ENCODE data around the gene FABP7.

Gene FABP7

GRCh38 chr6:122754191-122754731 lies 25.3 kb upstream of the FABP7 start:
- in situ Hi-C loops (cut with MboI; ENCODE audit: low sequenced_read_pairs) = no loop called here

GRCh38 chr6:122755901-122756300 lies 23.6 kb upstream of the FABP7 start:
- in situ Hi-C loops (cut with MboI; ENCODE audit: low sequenced_read_pairs) = no loop called here

- in situ Hi-C loops (cut with MboI; ENCODE audit: low sequenced_read_pairs) = no loop called here
Measured at GRCh38 chr6:122758927-122759334, 20.6 kb upstream of the FABP7 start.

GRCh38 chr6:122760330-122760729 lies 19.2 kb upstream of the FABP7 start:
- in situ Hi-C loops (cut with MboI; ENCODE audit: low sequenced_read_pairs) = no loop called here

- in situ Hi-C loops (cut with MboI; ENCODE audit: low sequenced_read_pairs) = no loop called here
Measured at GRCh38 chr6:122766256-122766655, 13.3 kb upstream of the FABP7 start.

- in situ Hi-C loops (cut with MboI; ENCODE audit: low sequenced_read_pairs) = no loop called here
Measured at GRCh38 chr6:122770835-122771601, 8.5 kb upstream of the FABP7 start.

GRCh38 chr6:122772724-122773415 lies 6.6 kb upstream of the FABP7 start:
- in situ Hi-C loops (cut with MboI; ENCODE audit: low sequenced_read_pairs) = no loop called here

GRCh38 chr6:122775975-122776374 lies 3.5 kb upstream of the FABP7 start:
- in situ Hi-C loops (cut with MboI; ENCODE audit: low sequenced_read_pairs) = no loop called here

GRCh38 chr6:122778302-122778701 lies 1.2 kb upstream of the FABP7 start:
- in situ Hi-C loops (cut with MboI; ENCODE audit: low sequenced_read_pairs) = no loop called here

- in situ Hi-C loops (cut with MboI; ENCODE audit: low sequenced_read_pairs) = no loop called here
Measured at GRCh38 chr6:122778985-122779661, 393 bp upstream of the FABP7 start.

GRCh38 chr6:122780114-122780513 lies 598 bp downstream of the FABP7 start:
- in situ Hi-C loops (cut with MboI; ENCODE audit: low sequenced_read_pairs) = no loop called here

- in situ Hi-C loops (cut with MboI; ENCODE audit: low sequenced_read_pairs) = no loop called here
Measured at GRCh38 chr6:122781716-122782115, 2.2 kb downstream of the FABP7 start.

GRCh38 chr6:122783401-122783800 lies 3.9 kb downstream of the FABP7 start:
- in situ Hi-C loops (cut with MboI; ENCODE audit: low sequenced_read_pairs) = no loop called here

GRCh38 chr6:122785891-122786290 lies 6.4 kb downstream of the FABP7 start:
- in situ Hi-C loops (cut with MboI; ENCODE audit: low sequenced_read_pairs) = no loop called here

GRCh38 chr6:122787721-122788120 lies 8.2 kb downstream of the FABP7 start:
- in situ Hi-C loops (cut with MboI; ENCODE audit: low sequenced_read_pairs) = no loop called here

- in situ Hi-C loops (cut with MboI; ENCODE audit: low sequenced_read_pairs) = no loop called here
Measured at GRCh38 chr6:122788208-122788607, 8.7 kb downstream of the FABP7 start.

- in situ Hi-C loops (cut with MboI; ENCODE audit: low sequenced_read_pairs) = no loop called here
Measured at GRCh38 chr6:122788663-122789181, 9.2 kb downstream of the FABP7 start.

- in situ Hi-C loops (cut with MboI; ENCODE audit: low sequenced_read_pairs) = no loop called here
Measured at GRCh38 chr6:122789182-122790027, 9.9 kb downstream of the FABP7 start, which contains the start of gene SMPDL3A. SMPDL3A (plus strand) TSS chr6:122789258; CDS start chr6:122789347, 89 bp downstream.

GRCh38 chr6:122790028-122790422 lies 10.5 kb downstream of the FABP7 start:
- in situ Hi-C loops (cut with MboI; ENCODE audit: low sequenced_read_pairs) = no loop called here
